RWPE2 (cell line): ENCODE measurements around the gene FBXO33.

Experiments
- ATAC-seq: fragments of 200-7000 bp; cut with Tn5 transposase; 3 replicates; pipeline ENCODE4 v1.9.1; 2021; ENCODE audit warnings: low read depth
- DNase-seq: peaks from one replicate; pipeline ENCODE4 v3.0.0-alpha.2; 2020; ENCODE audit warnings: low spot score
- H3K27ac ChIP-seq: fragments of 450-650 bp; 2 replicates; pipeline ENCODE4 v1.5.1; 2017; ENCODE audit warnings: mild to moderate bottlenecking; ENCODE audit not compliant: poor library complexity, severe bottlenecking
- H3K27me3 ChIP-seq: fragments of 250-450 bp; sonication (Bioruptor Pico); 2 replicates; pipeline ENCODE4 v1.5.1; 2021; ENCODE audit warnings: mild to moderate bottlenecking, moderate library complexity; ENCODE audit not compliant: insufficient read depth, poor library complexity, severe bottlenecking
- H3K36me3 ChIP-seq: fragments of 250-450 bp; sonication (Bioruptor Pico); 2 replicates; pipeline ENCODE4 v1.5.1; 2020; ENCODE audit warnings: low read depth, mild to moderate bottlenecking, moderate library complexity
- H3K4me1 ChIP-seq: fragments of 250-450 bp; sonication (Bioruptor Pico); 2 replicates; pipeline ENCODE4 v1.5.1; 2021; ENCODE audit warnings: mild to moderate bottlenecking, moderate library complexity; ENCODE audit not compliant: insufficient read depth, poor library complexity, severe bottlenecking
- H3K4me3 ChIP-seq: fragments of 250-450 bp; sonication (Bioruptor Pico); 2 replicates; pipeline ENCODE4 v1.5.1; 2021; ENCODE audit warnings: mild to moderate bottlenecking, moderate library complexity; ENCODE audit not compliant: severe bottlenecking
- H3K9me3 ChIP-seq: fragments of 250-450 bp; sonication (Bioruptor Pico); 2 replicates; pipeline ENCODE4 v1.5.1; 2021; ENCODE audit warnings: mild to moderate bottlenecking, moderate library complexity; ENCODE audit not compliant: severe bottlenecking
- CTCF ChIP-seq: fragments of 450-650 bp; IDR thresholded peaks from one replicate; pipeline ENCODE4 v1.5.1; 2017; ENCODE audit warnings: mild to moderate bottlenecking, moderate library complexity; ENCODE audit not compliant: poor library complexity, severe bottlenecking

FBXO33 gene

DNA sequence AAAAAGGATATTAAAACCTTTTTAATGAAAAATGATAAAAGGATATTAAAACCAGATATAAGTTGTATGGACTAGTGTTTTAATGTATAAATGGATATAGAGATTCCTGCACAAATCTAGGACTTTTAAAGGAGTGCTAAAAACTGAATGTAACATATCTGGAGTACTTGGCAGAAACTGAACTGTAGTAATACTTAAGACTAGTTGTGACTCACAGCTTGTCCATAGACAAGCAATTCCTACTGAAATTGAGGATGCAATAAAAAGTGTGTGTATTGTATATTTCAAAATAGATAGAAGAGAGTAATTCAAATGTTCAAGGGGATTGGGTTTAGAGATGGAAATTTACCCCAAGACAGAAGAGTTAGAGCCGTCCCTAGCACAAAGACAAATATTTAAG, 59.6 kb downstream of the FBXO33 start:
- Histone ChIP-seq H3K4me1 (peaks cover 6% of the 10 kb centered on the region), H3K4me3 (no peak overlapping the region), H3K9me3 (no peaks in the 10 kb centered on the region), H3K36me3 (no peaks in the 10 kb centered on the region), H3K27me3 (no peaks in the 10 kb centered on the region), H3K27ac (no peak overlapping the region)
- ATAC-seq (no peak), DNase-seq (no peak)
- TF ChIP-seq CTCF, result no peak

DNA sequence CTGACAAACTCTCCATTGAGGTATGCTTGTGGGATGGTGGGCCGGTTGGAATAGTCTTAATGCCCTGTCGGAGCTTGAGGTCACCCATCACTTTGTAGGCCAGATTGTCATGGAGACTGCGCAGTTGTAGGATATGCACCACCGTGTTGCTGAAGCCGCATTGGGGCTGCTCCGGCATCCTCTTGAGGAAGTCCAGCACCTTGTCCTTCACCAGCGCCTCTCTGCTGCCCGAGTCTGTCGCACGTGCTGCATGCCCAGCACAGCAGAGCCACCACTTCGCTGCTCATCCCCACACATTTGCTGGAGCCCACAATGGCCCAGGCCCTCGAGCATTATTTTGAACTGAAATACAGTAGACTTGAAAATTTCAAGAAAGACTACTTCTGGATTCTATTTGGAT, 61.8 kb downstream of the FBXO33 start:
- no peak for TF ChIP-seq CTCF
- Histone ChIP-seq H3K36me3 (no peaks in the 10 kb centered on the region), H3K4me3 (no peak overlapping the region), H3K9me3 (no peaks in the 10 kb centered on the region), H3K27me3 (no peaks in the 10 kb centered on the region), H3K4me1 (peaks cover 6% of the 10 kb centered on the region), H3K27ac (no peak overlapping the region)
- DNase-seq (no peak), ATAC-seq (no peak)

GRCh38 chr14:39369029-39369428, 63.2 kb downstream of the FBXO33 start:
- TF ChIP-seq CTCF, result no peak

GRCh38 chr14:39368261-39368959, 63.8 kb downstream of the FBXO33 start:
- Histone ChIP-seq H3K4me1 (no peaks in the 10 kb centered on the region), H3K27ac (no peak overlapping the region), H3K9me3 (peaks cover 10% of the 10 kb centered on the region), H3K36me3 (0 out of 2 replicates have a peak, but pooled peaks cover 3% of the 10 kb centered on the region), H3K27me3 (no peaks in the 10 kb centered on the region), H3K4me3 (no peak overlapping the region)
- peak; percentile 72 for ATAC-seq
- peak; percentile 83 for TF ChIP-seq CTCF
- no peak for DNase-seq

More at GRCh38 chr14:39369029-39369428, 63.2 kb downstream of the FBXO33 start:
- Histone ChIP-seq H3K27ac (no peak overlapping the region), H3K4me1 (no peaks in the 10 kb centered on the region), H3K9me3 (peaks cover 8% of the 10 kb centered on the region), H3K4me3 (no peak overlapping the region), H3K27me3 (no peaks in the 10 kb centered on the region), H3K36me3 (no peaks in the 10 kb centered on the region)
- no peak for DNase-seq
- ATAC-seq, result no peak

- H3K36me3 ChIP-seq, result 0 out of 2 replicates have a peak, but pooled peaks cover 3% of the 10 kb centered on the region
- peak; percentile 45; the same call in 2 of the 3 replicates for ATAC-seq
- no peak for DNase-seq
- no peak for TF ChIP-seq CTCF
- H3K9me3 ChIP-seq, result peaks cover 10% of the 10 kb centered on the region
- no peaks in the 10 kb centered on the region for H3K27me3 ChIP-seq
- H3K27ac ChIP-seq, result no peak overlapping the region
- no peak overlapping the region for H3K4me3 ChIP-seq
- no peaks in the 10 kb centered on the region for H3K4me1 ChIP-seq
Measured at GRCh38 chr14:39367387-39367751, 64.9 kb downstream of the FBXO33 start.
